CD8-positive, alpha-beta memory T cell (primary cell): Measurements from ENCODE around the gene CTBP1. TPM values are rescaled to one million over a fixed set of nuclear protein-coding genes. Genes with fewer than 3 reads are reported as not detected.

Experiments used
- CTCF ChIA-PET: fragments of 350-600 bp; sonication (Branson Sonifier 250); formaldehyde crosslinking; loops from one replicate; lab custom pipeline; 2021; ENCODE audit warnings: antibody characterized with exemption; lab: Charles Lee
- POLR2A ChIA-PET: fragments of 350-600 bp; sonication (Branson Sonifier 250); formaldehyde crosslinking; loops from one replicate; lab custom pipeline; 2021; ENCODE audit warnings: antibody characterized with exemption; lab: Charles Lee
- DNase-seq, 5 donors: peaks; one replicate each; pipeline versions ENCODE4 v3.0.0 to v3.0.0-alpha.2; 2020 to 2022; ENCODE audit warnings: mixed read lengths in 1 of 5
- H3K27ac ChIP-seq: one replicate; pipeline ENCODE4 v1.7.0; 2013; ENCODE audit warnings: low read depth, mild to moderate bottlenecking, low read length, moderate library complexity
- H3K27me3 ChIP-seq: 2 replicates; pipeline ENCODE4 v1.7.0; 2013; ENCODE audit warnings: low read length, mild to moderate bottlenecking; ENCODE audit not compliant: insufficient read depth, poor library complexity, severe bottlenecking
- H3K36me3 ChIP-seq: 2 replicates; pipeline ENCODE4 v1.7.0; 2013; ENCODE audit warnings: mild to moderate bottlenecking, low read length, moderate library complexity; ENCODE audit not compliant: insufficient read depth
- H3K4me1 ChIP-seq: 2 replicates; pipeline ENCODE4 v1.7.0; 2013; ENCODE audit warnings: mild to moderate bottlenecking, low read length, moderate library complexity; ENCODE audit not compliant: insufficient read depth
- H3K4me3 ChIP-seq: 2 replicates; pipeline ENCODE4 v1.7.0; 2013; ENCODE audit warnings: mild to moderate bottlenecking, low read length
- H3K9me3 ChIP-seq: 2 replicates; pipeline ENCODE4 v1.7.0; 2013; ENCODE audit warnings: mild to moderate bottlenecking, low read length
- H3K27ac Mint-ChIP-seq, 8 donors: one replicate each; pipeline ENCODE4 v1.8.0; 2020 to 2021; ENCODE audit warnings: mixed read lengths in 8 of 8, mild to moderate bottlenecking in 6 of 8, inconsistent platforms in 3 of 8, moderate library complexity in 3 of 8
- H3K27me3 Mint-ChIP-seq, 2 donors: one replicate each; pipeline ENCODE4 v1.8.0; 2020 to 2021; ENCODE audit warnings: mixed read lengths in 2 of 2, mild to moderate bottlenecking in 1 of 2, moderate library complexity in 1 of 2
- H3K36me3 Mint-ChIP-seq, 3 donors: one replicate each; pipeline ENCODE4 v1.8.0; 2020 to 2021; ENCODE audit warnings: mixed read lengths in 3 of 3, inconsistent platforms in 1 of 3, mild to moderate bottlenecking in 1 of 3
- H3K4me1 Mint-ChIP-seq, 3 donors: one replicate each; pipeline ENCODE4 v1.8.0; 2020 to 2021; ENCODE audit warnings: mixed read lengths in 3 of 3, inconsistent platforms in 1 of 3, mild to moderate bottlenecking in 1 of 3
- H3K4me3 Mint-ChIP-seq, 7 donors: one replicate each; pipeline ENCODE4 v1.8.0; 2020 to 2021; ENCODE audit warnings: mixed read lengths in 7 of 7, mild to moderate bottlenecking in 6 of 7, moderate library complexity in 4 of 7, inconsistent platforms in 2 of 7
- H3K9me3 Mint-ChIP-seq, 5 donors: one replicate each; pipeline ENCODE4 v1.8.0; 2020 to 2022; ENCODE audit warnings: mixed read lengths in 5 of 5, mild to moderate bottlenecking in 3 of 5, moderate library complexity in 2 of 5, inconsistent platforms in 1 of 5
- polyA plus RNA-seq: library from polyadenylated mRNA; unstranded; fragments of 300-500 nt; fragmentation: Illumina TruSeq; gene quantifications from one replicate; pipeline ENCODE4 v1.2.3, GENCODE V29; 2021
- total RNA-seq, 2 experiments: library from RNA; stranded (reverse); gene quantifications; one replicate each; pipeline ENCODE4 v1.2.3, GENCODE V29; 2021

Gene CTBP1
- total and polyA plus RNA-seq, 3 experiments from 2014 or later, result 88.1 to 149 (median 139) TPM

- H3K9me3 ChIP-seq, result no peaks in the 10 kb centered on the region
- Mint-ChIP-seq H3K27ac (peak overlapping the region in 6 of 8 donors; percentile 10 to 86 (median 66)), H3K4me1 (peaks cover 23 to 31% (median 24%) of the 10 kb centered on the region in 3 donors), H3K9me3 (no peaks in the 10 kb centered on the region), H3K36me3 (peaks cover 20 to 73% (median 33%) of the 10 kb centered on the region in 3 donors), H3K4me3 (peak overlapping the region in 1 of 7 donors; percentile 36), H3K27me3 (peaks cover 0 to under 1% of the 10 kb centered on the region in 2 donors)
- H3K27ac ChIP-seq, result no peak overlapping the region
- H3K4me3 ChIP-seq, result no peak overlapping the region
- no peaks in the 10 kb centered on the region for H3K27me3 ChIP-seq
- POLR2A ChIA-PET, result no interaction called here
- no peaks in the 10 kb centered on the region for H3K4me1 ChIP-seq
- CTCF ChIA-PET, result interaction anchor here (0.9 kb wide), 1 partner anchor 44 kb away, joined by 3 read pairs; no protein-coding TSS in a partner anchor
- no peak for DNase-seq
- peaks cover 30% of the 10 kb centered on the region for H3K36me3 ChIP-seq
These were observed 24.8 kb downstream of the CTBP1 start for GRCh38 chr4:1223841-1224809.

GRCh38 chr4:1222938-1223690 lies 25.8 kb downstream of the CTBP1 start:
- no peaks in the 10 kb centered on the region for H3K4me1 ChIP-seq

GRCh38 chr4:1222036-1222789 lies 26.7 kb downstream of the CTBP1 start:
- Mint-ChIP-seq H3K9me3 (no peaks in the 10 kb centered on the region), H3K4me3 (no peak overlapping the region), H3K36me3 (peaks cover 14 to 70% (median 26%) of the 10 kb centered on the region in 3 donors), H3K27me3 (peaks cover 0 to 1% of the 10 kb centered on the region in 2 donors), H3K4me1 (peaks cover 33 to 49% (median 43%) of the 10 kb centered on the region in 3 donors), H3K27ac (peak overlapping the region in 4 of 8 donors; percentile 9 to 83 (median 44))
- Histone ChIP-seq H3K4me3 (no peak overlapping the region), H3K9me3 (no peaks in the 10 kb centered on the region), H3K27ac (no peak overlapping the region), H3K27me3 (no peaks in the 10 kb centered on the region), H3K36me3 (peaks cover 29% of the 10 kb centered on the region), H3K4me1 (peaks cover 7% of the 10 kb centered on the region)
- ChIA-PET POLR2A (no interaction called here), CTCF (no interaction called here)
- DNase-seq, result no peak

More at GRCh38 chr4:1222938-1223690, 25.8 kb downstream of the CTBP1 start:
- peaks cover 30% of the 10 kb centered on the region for H3K36me3 ChIP-seq
- H3K4me1 Mint-ChIP-seq, result peaks cover 31 to 41% (median 34%) of the 10 kb centered on the region in 3 donors
- no peaks in the 10 kb centered on the region for H3K9me3 Mint-ChIP-seq
- no peaks in the 10 kb centered on the region for H3K9me3 ChIP-seq
- no peak overlapping the region for H3K4me3 ChIP-seq
- no peak overlapping the region for H3K27ac ChIP-seq
- no peak overlapping the region for H3K4me3 Mint-ChIP-seq
- H3K27ac Mint-ChIP-seq, result peak overlapping the region in 2 of 8 donors; percentile 42 to 64
- peaks cover 20 to 75% (median 34%) of the 10 kb centered on the region in 3 donors for H3K36me3 Mint-ChIP-seq
- no peaks in the 10 kb centered on the region for H3K27me3 ChIP-seq
- ChIA-PET POLR2A (no interaction called here), CTCF (interaction anchor here (0.9 kb wide), 1 partner anchor 45 kb away, joined by 3 read pairs; no protein-coding TSS in a partner anchor)
- no peak for DNase-seq
- H3K27me3 Mint-ChIP-seq, result peaks cover 0 to 1% of the 10 kb centered on the region in 2 donors

GRCh38 chr4:1221155-1221870 lies 27.6 kb downstream of the CTBP1 start:
- H3K9me3 ChIP-seq, result no peaks in the 10 kb centered on the region
- peaks cover 15% of the 10 kb centered on the region for H3K4me1 ChIP-seq
- DNase-seq, result no peak
- no peak overlapping the region for H3K27ac ChIP-seq
- H3K27ac Mint-ChIP-seq, result peak overlapping the region in 5 of 8 donors; percentile 9 to 68 (median 24)
- ChIA-PET POLR2A (no interaction called here), CTCF (no interaction called here)
- H3K4me3 ChIP-seq, result no peak overlapping the region
- no peaks in the 10 kb centered on the region for H3K9me3 Mint-ChIP-seq
- H3K36me3 ChIP-seq, result peaks cover 24% of the 10 kb centered on the region
- H3K27me3 ChIP-seq, result no peaks in the 10 kb centered on the region
- H3K4me1 Mint-ChIP-seq, result peaks cover 38 to 58% (median 51%) of the 10 kb centered on the region in 3 donors
- peaks cover 8 to 68% (median 21%) of the 10 kb centered on the region in 3 donors for H3K36me3 Mint-ChIP-seq
- no peak overlapping the region for H3K4me3 Mint-ChIP-seq
- H3K27me3 Mint-ChIP-seq, result peaks cover 0 to 1% of the 10 kb centered on the region in 2 donors

GRCh38 chr4:1220566-1220965 lies 28.4 kb downstream of the CTBP1 start:
- ChIA-PET CTCF (no interaction called here), POLR2A (no interaction called here)
- H3K36me3 ChIP-seq, result peaks cover 26% of the 10 kb centered on the region
- Mint-ChIP-seq H3K4me1 (peaks cover 39 to 64% (median 51%) of the 10 kb centered on the region in 3 donors), H3K9me3 (no peaks in the 10 kb centered on the region), H3K4me3 (no peak overlapping the region), H3K27me3 (peaks cover 0 to 1% of the 10 kb centered on the region in 2 donors), H3K27ac (peak overlapping the region in 1 of 8 donors; percentile 17), H3K36me3 (peaks cover 8 to 68% (median 21%) of the 10 kb centered on the region in 3 donors)
- peaks cover 19% of the 10 kb centered on the region for H3K4me1 ChIP-seq
- H3K27ac ChIP-seq, result no peak overlapping the region
- no peaks in the 10 kb centered on the region for H3K27me3 ChIP-seq
- no peak for DNase-seq
- H3K9me3 ChIP-seq, result no peaks in the 10 kb centered on the region
- H3K4me3 ChIP-seq, result no peak overlapping the region

- ChIA-PET POLR2A (no interaction called here), CTCF (no interaction called here)
- Histone ChIP-seq H3K4me1 (peaks cover 19% of the 10 kb centered on the region), H3K9me3 (no peaks in the 10 kb centered on the region), H3K27ac (no peak overlapping the region), H3K36me3 (peaks cover 30% of the 10 kb centered on the region), H3K4me3 (no peak overlapping the region), H3K27me3 (no peaks in the 10 kb centered on the region)
- Mint-ChIP-seq H3K4me1 (peaks cover 43 to 66% (median 48%) of the 10 kb centered on the region in 3 donors), H3K36me3 (peaks cover 6 to 67% (median 17%) of the 10 kb centered on the region in 3 donors), H3K27me3 (peaks cover 0 to 1% of the 10 kb centered on the region in 2 donors), H3K4me3 (peak overlapping the region in 6 of 7 donors; percentile 7 to 58 (median 30)), H3K9me3 (no peaks in the 10 kb centered on the region), H3K27ac (peak overlapping the region in 7 of 8 donors; percentile 11 to 61 (median 49))
- DNase-seq, result no peak
These were observed 29.4 kb downstream of the CTBP1 start for GRCh38 chr4:1219566-1219950.
